ENCODE measurements around the gene SH3PXD2B. TPM values are rescaled to one million over a fixed set of nuclear protein-coding genes. Genes with fewer than 3 reads are reported as not detected.

SH3PXD2B gene
- total and polyA plus RNA-seq, 10 of the 15 experiments (the other 5 are each of a cell fraction or from before 2014, with no cell fraction given) = 0.05 to 1.6 (median 0.57) TPM

DNA sequence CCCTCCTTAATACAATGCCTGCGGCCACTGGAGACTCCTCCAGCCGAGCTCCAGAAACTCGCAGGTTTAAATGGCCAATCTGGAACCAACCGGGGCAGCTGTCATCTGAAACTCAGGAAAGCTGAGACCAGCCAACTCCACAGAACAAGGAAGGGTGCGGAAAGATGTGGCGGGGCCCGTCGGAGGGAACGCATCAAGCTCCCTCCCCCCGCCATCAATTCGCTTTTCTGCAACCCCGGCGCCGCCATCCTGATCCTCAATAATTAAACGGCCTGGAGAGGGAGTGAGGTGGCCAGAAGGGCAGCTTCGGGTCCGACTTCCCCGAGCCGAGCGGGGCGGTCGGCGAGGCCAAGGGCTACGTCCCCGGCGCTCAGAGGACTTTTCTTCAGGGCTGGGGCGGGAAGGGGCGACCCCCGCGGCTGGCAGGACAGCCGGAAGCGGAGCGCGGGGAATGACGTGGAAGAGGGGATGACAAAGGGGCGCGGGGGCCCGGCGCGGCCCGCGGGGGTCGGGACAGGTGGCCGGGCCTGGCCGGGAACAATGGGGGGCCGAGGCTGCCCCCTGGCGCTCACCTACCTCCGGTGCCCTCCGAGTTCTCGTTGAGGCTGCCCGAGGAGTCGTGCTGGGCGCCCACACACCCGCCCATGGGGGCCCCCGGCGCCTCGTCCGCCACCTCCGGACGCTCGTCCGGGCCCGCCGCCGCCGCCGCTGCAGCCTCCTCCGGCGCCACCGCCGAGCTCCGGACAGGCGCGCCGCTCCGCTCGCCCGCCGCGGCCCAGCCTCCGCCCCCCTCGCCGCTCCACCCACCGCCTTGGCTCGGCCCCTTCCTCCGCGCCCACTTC lies 171.1 kb downstream of the SH3PXD2B start, which contains the start of gene UBTD2:
TSS of gene UBTD2 (minus strand) at position 745 of the 842 bp plus-strand sequence. CDS start at position 646, 99 bp downstream.
- under 1% methylated on average over 26 of the region's 87 CpGs for WGBS (ENCODE audit: insufficient coverage, insufficient replicate concordance, low lambda C conversion rate, missing lambda C conversion rate)
- Histone ChIP-seq H4K20me1 (ENCODE audit: control insufficient read depth, insufficient read depth) (no peaks in the 10 kb centered on the region), H3K4me1 (ENCODE audit: control insufficient read depth, insufficient read depth, low read length) (no peaks in the 10 kb centered on the region; the same call in 1 of the 2 replicates), H3K9me3 (replicated peaks; ENCODE audit: control insufficient read depth, insufficient read depth, low read length) (peaks cover 3% of the 10 kb centered on the region; the same call in 2 of the 3 replicates), H3K4me2 (ENCODE audit: control insufficient read depth, insufficient read depth) (peak within 1 kb of the TSS; percentile 98), H3K27ac (ENCODE audit: control insufficient read depth, insufficient read depth) (peak within 1 kb of the TSS; percentile 72), H3K27me3 (replicated peaks in 1 of 2; ENCODE audit: control insufficient read depth in 2 of 2, insufficient read depth in 2 of 2, low read length in 1 of 2) (no peaks in the 10 kb centered on the region), H3K4me3 (peak within 1 kb of the TSS; percentile 99), H3K9ac (ENCODE audit: control insufficient read depth, insufficient read depth, low read length) (peak within 1 kb of the TSS; percentile 84), H2AFZ (ENCODE audit: control insufficient read depth, low read depth, low read length) (peak within 1 kb of the TSS; percentile 92), H3K36me3 (ENCODE audit: control insufficient read depth in 2 of 2, insufficient read depth in 2 of 2, low read length in 1 of 2) (peaks cover 0 to 9% of the 10 kb centered on the region in 2 experiments; a peak in 1 of 4 replicates), H3K79me2 (ENCODE audit: control insufficient read depth, insufficient read depth, low read length) (peaks cover 54% of the 10 kb centered on the region)
- SMC1A ChIA-PET (ENCODE audit: uncharacterized antibody, unreplicated experiment) = interaction anchor here (0.8 to 4.4 kb wide), 18 partner anchors 9 to 371 kb away, joined by 3 to 54 read pairs (median 5); partner anchors contain the start of gene STK10
- DNase-seq (ENCODE audit: low read depth, low spot score) = no peak
- POLR2A ChIA-PET = interaction anchor here (0.8 to 2.3 kb wide), 6 partner anchors 35 to 177 kb away, joined by 3 to 7 read pairs (median 5); partner anchors contain the start of gene STK10
- RAD21 ChIA-PET (ENCODE audit: unreplicated experiment) = interaction anchor here (0.5 to 2.9 kb wide), 10 partner anchors 11 to 476 kb away, joined by 3 to 17 read pairs (median 6); partner anchors contain the start of genes FBXW11 and STK10
- FAIRE-seq = no peak
- peak; percentile 83 for ATAC-seq
- in situ Hi-C loops (cut with MboI) = loop anchor here (25.0 kb wide), 1 partner anchor 871 kb away; the partner anchor contains the start of gene FGF18
- no TSS peak for BruUV-seq (replicated peaks)
- CTCF ChIA-PET = interaction anchor here (0.7 to 3.9 kb wide), 18 partner anchors 10 to 376 kb away, joined by 3 to 34 read pairs (median 4); partner anchors contain the start of genes FBXW11 and STK10
- intact Hi-C loops (cut with micrococcal nuclease; ENCODE audit: unreplicated experiment) = loop anchor here (2.0 kb wide), 2 partner anchors 58 to 172 kb away; no protein-coding TSS in a partner anchor
- 0 out of 2 replicates have a peak, but pooled peaks have one; percentile 30 for TF ChIP-seq ASH2L (IDR thresholded peaks at IDR 0.05; ENCODE audit: borderline replicate concordance, low read depth)
- TF ChIP-seq PML (IDR thresholded peaks at IDR 0.05; ENCODE audit: low read length) = no peak; the same call in 1 of the 2 replicates
- TF ChIP-seq IKZF1 (conservative IDR thresholded peaks at IDR 0.05) = peak; percentile 89
- peak; percentile 60; the same call in 1 of the 2 replicates for TF ChIP-seq TCF3 (IDR thresholded peaks at IDR 0.05; ENCODE audit: borderline replicate concordance, insufficient read depth, low read depth, low read length)
- TF ChIP-seq EGR1 (IDR thresholded peaks at IDR 0.05; ENCODE audit: borderline replicate concordance in 1 of 2, low read depth in 2 of 2, low read length in 2 of 2) = no peak; a peak in 1 of 3 replicates
- TF ChIP-seq CREB1 (IDR thresholded peaks at IDR 0.05; ENCODE audit: low read depth) = peak; percentile 51; the same call in 1 of the 2 replicates
- TF ChIP-seq, protein P1, sequence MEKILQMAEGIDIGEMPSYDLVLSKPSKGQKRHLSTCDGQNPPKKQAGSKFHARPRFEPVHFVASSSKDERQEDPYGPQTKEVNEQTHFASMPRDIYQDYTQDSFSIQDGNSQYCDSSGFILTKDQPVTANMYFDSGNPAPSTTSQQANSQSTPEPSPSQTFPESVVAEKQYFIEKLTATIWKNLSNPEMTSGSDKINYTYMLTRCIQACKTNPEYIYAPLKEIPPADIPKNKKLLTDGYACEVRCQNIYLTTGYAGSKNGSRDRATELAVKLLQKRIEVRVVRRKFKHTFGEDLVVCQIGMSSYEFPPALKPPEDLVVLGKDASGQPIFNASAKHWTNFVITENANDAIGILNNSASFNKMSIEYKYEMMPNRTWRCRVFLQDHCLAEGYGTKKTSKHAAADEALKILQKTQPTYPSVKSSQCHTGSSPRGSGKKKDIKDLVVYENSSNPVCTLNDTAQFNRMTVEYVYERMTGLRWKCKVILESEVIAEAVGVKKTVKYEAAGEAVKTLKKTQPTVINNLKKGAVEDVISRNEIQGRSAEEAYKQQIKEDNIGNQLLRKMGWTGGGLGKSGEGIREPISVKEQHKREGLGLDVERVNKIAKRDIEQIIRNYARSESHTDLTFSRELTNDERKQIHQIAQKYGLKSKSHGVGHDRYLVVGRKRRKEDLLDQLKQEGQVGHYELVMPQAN (conservative IDR thresholded peaks at IDR 0.05) = peak; percentile 66; the same call in 1 of the 2 replicates
- TF ChIP-seq CREM (IDR thresholded peaks at IDR 0.05; ENCODE audit: low read depth) = peak; percentile 37; the same call in 1 of the 2 replicates
- peak; percentile 18 for TF ChIP-seq MEF2B (IDR thresholded peaks at IDR 0.05; ENCODE audit: partially characterized antibody, poor library complexity, severe bottlenecking)
- TF ChIP-seq ETV6 (conservative IDR thresholded peaks at IDR 0.05 in 1 of 2, IDR thresholded peaks at IDR 0.05 in 1 of 2; ENCODE audit: borderline replicate concordance in 1 of 2, low read depth in 1 of 2) = no peak
- TF ChIP-seq, protein P2, sequence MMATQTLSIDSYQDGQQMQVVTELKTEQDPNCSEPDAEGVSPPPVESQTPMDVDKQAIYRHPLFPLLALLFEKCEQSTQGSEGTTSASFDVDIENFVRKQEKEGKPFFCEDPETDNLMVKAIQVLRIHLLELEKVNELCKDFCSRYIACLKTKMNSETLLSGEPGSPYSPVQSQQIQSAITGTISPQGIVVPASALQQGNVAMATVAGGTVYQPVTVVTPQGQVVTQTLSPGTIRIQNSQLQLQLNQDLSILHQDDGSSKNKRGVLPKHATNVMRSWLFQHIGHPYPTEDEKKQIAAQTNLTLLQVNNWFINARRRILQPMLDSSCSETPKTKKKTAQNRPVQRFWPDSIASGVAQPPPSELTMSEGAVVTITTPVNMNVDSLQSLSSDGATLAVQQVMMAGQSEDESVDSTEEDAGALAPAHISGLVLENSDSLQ (IDR thresholded peaks at IDR 0.05) = no peak
- no peak for TF ChIP-seq CBFB (IDR thresholded peaks at IDR 0.05; ENCODE audit: low read depth)
- TF ChIP-seq GATAD2B (conservative IDR thresholded peaks at IDR 0.05; ENCODE audit: low read depth) = peak; percentile 90; the same call in 1 of the 2 replicates
- peak; percentile 27; the same call in 1 of the 2 replicates for TF ChIP-seq SMC3 (IDR thresholded peaks at IDR 0.05; ENCODE audit: borderline replicate concordance, low read length)
- peak; percentile 28 for TF ChIP-seq RELA (IDR thresholded peaks at IDR 0.05; ENCODE audit: borderline replicate concordance, partially characterized antibody)
- no peak; the same call in 1 of the 2 replicates for TF ChIP-seq HCFC1 (IDR thresholded peaks at IDR 0.05; ENCODE audit: low read length)
- peak; percentile 95 for TF ChIP-seq LARP7 (IDR thresholded peaks at IDR 0.05)
- 0 out of 2 replicates have a peak, but pooled peaks have one; percentile 70 for TF ChIP-seq NR2F1 (conservative IDR thresholded peaks at IDR 0.05)
- no peak for TF ChIP-seq BRCA1 (IDR thresholded peaks at IDR 0.05; ENCODE audit: low read depth, low read length)
- no peak for TF ChIP-seq ZNF274 (IDR thresholded peaks at IDR 0.05; ENCODE audit: insufficient read depth, insufficient read length)

Data from GM12878 (cell line).